Measurements from ENCODE around the gene CLK1. TPM values are rescaled to one million over a fixed set of nuclear protein-coding genes. Genes with fewer than 3 reads are reported as not detected.

Gene CLK1
- total and polyA plus RNA-seq, 2 of the 13 experiments (the other 11 are each of a cell fraction or from before 2014, with no cell fraction given): 66.6 to 101 TPM

DNA sequence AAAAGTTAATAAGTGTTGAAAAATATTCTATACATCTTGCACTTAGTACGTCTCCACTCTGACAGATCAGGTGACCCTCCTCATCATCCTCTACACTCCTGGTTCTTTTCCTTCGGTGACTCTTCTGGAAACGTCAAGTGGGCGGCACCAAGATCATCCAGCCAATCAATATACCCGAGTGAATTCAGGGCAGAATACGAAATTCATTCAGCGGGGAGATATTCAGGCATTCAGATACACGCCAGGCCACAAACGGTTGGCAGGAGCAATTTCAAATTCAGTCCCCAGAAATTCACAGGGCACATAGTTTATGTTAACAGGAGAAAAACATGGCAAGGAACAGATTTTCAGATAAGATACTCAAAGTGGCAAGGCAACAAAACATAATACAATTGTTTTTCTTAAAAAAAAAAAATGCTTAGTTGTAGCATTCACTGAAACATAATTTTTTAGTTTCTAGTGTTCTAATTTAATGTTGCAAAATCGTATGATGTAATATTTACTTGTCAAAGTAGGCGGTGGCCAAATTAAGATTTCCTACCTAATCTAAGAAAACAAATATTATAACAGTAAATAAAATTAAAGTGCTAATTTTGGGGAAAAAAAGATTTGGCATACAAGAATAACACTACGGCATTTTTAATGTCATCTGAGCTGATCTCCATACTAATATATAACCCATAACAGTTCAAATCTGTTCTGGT is 4.2 kb downstream of the CLK1 start (continued):
- 0 out of 2 replicates have a peak, but pooled peaks have one; percentile 10 for TF ChIP-seq POLR2AphosphoS5 (IDR thresholded peaks at IDR 0.05; ENCODE audit: low read depth, low read length)

GRCh38 chr2:200856806-200857205 is 7.7 kb downstream of the CLK1 start:
- 98% methylated on average over 8 of the region's 8 CpGs for WGBS (ENCODE audit: low lambda C conversion rate)
- CTCF ChIA-PET (ENCODE audit: low intra/inter-chr PET ratio, low total read pairs): no interaction called here

More at GRCh38 chr2:200856806-200857205, 7.7 kb downstream of the CLK1 start:
- POLR2A ChIA-PET: no interaction called here
- peaks cover 72% of the 10 kb centered on the region for H4K20me1 ChIP-seq (ENCODE audit: insufficient read depth, low read length)
- ATAC-seq (no peak), DNase-seq (ENCODE audit: low spot score) (no peak), FAIRE-seq (no peak)
- H3K79me2 ChIP-seq (ENCODE audit: insufficient read depth, low read length): peaks cover 57% of the 10 kb centered on the region
- peaks cover 31% of the 10 kb centered on the region for H3K4me1 ChIP-seq (ENCODE audit: insufficient read depth, low read length)
- no TSS peak for BruUV-seq (replicated peaks)
- H3K27me3 ChIP-seq (ENCODE audit: control insufficient read depth in 1 of 2, insufficient read depth in 2 of 2, low read length in 2 of 2): no peaks in the 10 kb centered on the region
- no peak overlapping the region for H3K4me2 ChIP-seq (ENCODE audit: low read depth, low read length)
- H3K4me3 ChIP-seq (replicated peaks in 1 of 3; ENCODE audit: insufficient read depth in 1 of 3, low read depth in 2 of 3, low read length in 3 of 3): no peak overlapping the region
- peaks cover 26 to 89% of the 10 kb centered on the region in 2 experiments for H3K36me3 ChIP-seq (replicated peaks in 1 of 2; ENCODE audit: control insufficient read depth in 1 of 2, insufficient read depth in 2 of 2, low read length in 2 of 2)
- H3K9me3 ChIP-seq (ENCODE audit: low read length): no peaks in the 10 kb centered on the region
- no peak overlapping the region for H3K9ac ChIP-seq (ENCODE audit: insufficient read depth, low read depth, low read length)
- H3K27ac ChIP-seq (ENCODE audit: extremely low read length, insufficient read depth, low read length): no peak overlapping the region
- H2AFZ ChIP-seq (ENCODE audit: low read length): no peak overlapping the region
- TF ChIP-seq, protein P1, sequence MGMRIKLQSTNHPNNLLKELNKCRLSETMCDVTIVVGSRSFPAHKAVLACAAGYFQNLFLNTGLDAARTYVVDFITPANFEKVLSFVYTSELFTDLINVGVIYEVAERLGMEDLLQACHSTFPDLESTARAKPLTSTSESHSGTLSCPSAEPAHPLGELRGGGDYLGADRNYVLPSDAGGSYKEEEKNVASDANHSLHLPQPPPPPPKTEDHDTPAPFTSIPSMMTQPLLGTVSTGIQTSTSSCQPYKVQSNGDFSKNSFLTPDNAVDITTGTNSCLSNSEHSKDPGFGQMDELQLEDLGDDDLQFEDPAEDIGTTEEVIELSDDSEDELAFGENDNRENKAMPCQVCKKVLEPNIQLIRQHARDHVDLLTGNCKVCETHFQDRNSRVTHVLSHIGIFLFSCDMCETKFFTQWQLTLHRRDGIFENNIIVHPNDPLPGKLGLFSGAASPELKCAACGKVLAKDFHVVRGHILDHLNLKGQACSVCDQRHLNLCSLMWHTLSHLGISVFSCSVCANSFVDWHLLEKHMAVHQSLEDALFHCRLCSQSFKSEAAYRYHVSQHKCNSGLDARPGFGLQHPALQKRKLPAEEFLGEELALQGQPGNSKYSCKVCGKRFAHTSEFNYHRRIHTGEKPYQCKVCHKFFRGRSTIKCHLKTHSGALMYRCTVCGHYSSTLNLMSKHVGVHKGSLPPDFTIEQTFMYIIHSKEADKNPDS (CRISPR knock-in tag; IDR thresholded peaks at IDR 0.05): no peak
- TF ChIP-seq AGO2 (optimal IDR thresholded peaks at IDR 0.05; ENCODE audit: low read depth, low read length) (peak; percentile 37), CC2D1A (CRISPR knock-in tag; IDR thresholded peaks at IDR 0.05) (no peak), RBFOX2 (IDR thresholded peaks at IDR 0.05; ENCODE audit: low read depth, low read length) (peak; percentile 65; the same call in 1 of the 2 replicates), KMT2A (CRISPR knock-in tag; IDR thresholded peaks at IDR 0.05) (no peak), HOMEZ (CRISPR knock-in tag; IDR thresholded peaks at IDR 0.05; ENCODE audit: low read depth) (no peak), ZNF704 (CRISPR knock-in tag; IDR thresholded peaks at IDR 0.05; ENCODE audit: borderline replicate concordance) (no peak)
- TF ChIP-seq, protein P2, sequence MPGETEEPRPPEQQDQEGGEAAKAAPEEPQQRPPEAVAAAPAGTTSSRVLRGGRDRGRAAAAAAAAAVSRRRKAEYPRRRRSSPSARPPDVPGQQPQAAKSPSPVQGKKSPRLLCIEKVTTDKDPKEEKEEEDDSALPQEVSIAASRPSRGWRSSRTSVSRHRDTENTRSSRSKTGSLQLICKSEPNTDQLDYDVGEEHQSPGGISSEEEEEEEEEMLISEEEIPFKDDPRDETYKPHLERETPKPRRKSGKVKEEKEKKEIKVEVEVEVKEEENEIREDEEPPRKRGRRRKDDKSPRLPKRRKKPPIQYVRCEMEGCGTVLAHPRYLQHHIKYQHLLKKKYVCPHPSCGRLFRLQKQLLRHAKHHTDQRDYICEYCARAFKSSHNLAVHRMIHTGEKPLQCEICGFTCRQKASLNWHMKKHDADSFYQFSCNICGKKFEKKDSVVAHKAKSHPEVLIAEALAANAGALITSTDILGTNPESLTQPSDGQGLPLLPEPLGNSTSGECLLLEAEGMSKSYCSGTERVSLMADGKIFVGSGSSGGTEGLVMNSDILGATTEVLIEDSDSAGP (CRISPR knock-in tag; IDR thresholded peaks at IDR 0.05; ENCODE audit: borderline replicate concordance): no peak
- TF ChIP-seq, protein P3, sequence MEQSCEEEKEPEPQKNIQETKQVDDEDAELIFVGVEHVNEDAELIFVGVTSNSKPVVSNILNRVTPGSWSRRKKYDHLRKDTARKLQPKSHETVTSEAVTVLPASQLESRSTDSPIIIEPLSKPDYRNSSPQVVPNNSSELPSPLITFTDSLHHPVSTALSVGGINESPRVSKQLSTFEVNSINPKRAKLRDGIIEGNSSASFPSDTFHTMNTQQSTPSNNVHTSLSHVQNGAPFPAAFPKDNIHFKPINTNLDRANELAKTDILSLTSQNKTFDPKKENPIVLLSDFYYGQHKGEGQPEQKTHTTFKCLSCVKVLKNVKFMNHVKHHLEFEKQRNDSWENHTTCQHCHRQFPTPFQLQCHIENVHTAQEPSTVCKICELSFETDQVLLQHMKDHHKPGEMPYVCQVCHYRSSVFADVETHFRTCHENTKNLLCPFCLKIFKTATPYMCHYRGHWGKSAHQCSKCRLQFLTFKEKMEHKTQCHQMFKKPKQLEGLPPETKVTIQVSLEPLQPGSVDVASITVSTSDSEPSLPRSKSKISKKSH (CRISPR knock-in tag; IDR thresholded peaks at IDR 0.05; ENCODE audit: borderline replicate concordance): no peak
- intact Hi-C loops (cut with micrococcal nuclease; ENCODE audit: unreplicated experiment): no loop called here
- in situ Hi-C loops (cut with HindIII; ENCODE audit: extremely low pct_ligation_motif_present, low pct_unique_long_range_greater_than_20kb): loop anchor here (5.0 kb wide), 1 partner anchor 35 kb away; no protein-coding TSS in a partner anchor
